Measurements from ENCODE around the gene TMEM225.

The TMEM225 gene

GRCh38 chr11:123885570-123885969 lies at the start of gene TMEM225:
Gene TMEM225, minus strand, starts transcription at chr11:123885670. Its CDS starts 245 bp downstream, at chr11:123885425.
- TF ChIP-seq CTCF (IDR thresholded peaks at IDR 0.05; ENCODE audit: control insufficient read depth, extremely low read depth, insufficient read depth), result no peak
- no peak within 1 kb of the TSS for H3K4me3 ChIP-seq (ENCODE audit: low read depth, low read length)
- no peak for DNase-seq (ENCODE audit: low read depth)

GRCh38 chr11:123924027-123924426 lies 38.6 kb upstream of the TMEM225 start:
- no peak for TF ChIP-seq CTCF (IDR thresholded peaks at IDR 0.05; ENCODE audit: control insufficient read depth, extremely low read depth, insufficient read depth)
- no peak overlapping the region for H3K4me3 ChIP-seq (ENCODE audit: low read depth, low read length)
- no peak for DNase-seq (ENCODE audit: low read depth)

- DNase-seq (ENCODE audit: low read depth), result no peak
- no peak overlapping the region for H3K4me3 ChIP-seq (ENCODE audit: low read depth, low read length)
- TF ChIP-seq CTCF (IDR thresholded peaks at IDR 0.05; ENCODE audit: control insufficient read depth, extremely low read depth, insufficient read depth), result no peak
These were observed 35.5 kb upstream of the TMEM225 start for GRCh38 chr11:123920943-123921342.

GRCh38 chr11:123905826-123906225 lies 20.4 kb upstream of the TMEM225 start:
- TF ChIP-seq CTCF (IDR thresholded peaks at IDR 0.05; ENCODE audit: control insufficient read depth, extremely low read depth, insufficient read depth), result no peak
- no peak for DNase-seq (ENCODE audit: low read depth)
- H3K4me3 ChIP-seq (ENCODE audit: low read depth, low read length), result no peak overlapping the region

- no peak for TF ChIP-seq CTCF (IDR thresholded peaks at IDR 0.05; ENCODE audit: control insufficient read depth, extremely low read depth, insufficient read depth)
- no peak for DNase-seq (ENCODE audit: low read depth)
- no peak overlapping the region for H3K4me3 ChIP-seq (ENCODE audit: low read depth, low read length)
These were observed 19.5 kb upstream of the TMEM225 start for GRCh38 chr11:123904932-123905331.

GRCh38 chr11:123903932-123904331 lies 18.5 kb upstream of the TMEM225 start:
- no peak overlapping the region for H3K4me3 ChIP-seq (ENCODE audit: low read depth, low read length)
- DNase-seq (ENCODE audit: low read depth), result no peak
- no peak for TF ChIP-seq CTCF (IDR thresholded peaks at IDR 0.05; ENCODE audit: control insufficient read depth, extremely low read depth, insufficient read depth)

GRCh38 chr11:123901867-123902266 lies 16.4 kb upstream of the TMEM225 start, which contains the start of gene OR8D4:
Gene OR8D4, plus strand, starts transcription at chr11:123902167. Its CDS starts 4,265 bp downstream, at chr11:123906432.
- no peak for DNase-seq (ENCODE audit: low read depth)
- TF ChIP-seq CTCF (IDR thresholded peaks at IDR 0.05; ENCODE audit: control insufficient read depth, extremely low read depth, insufficient read depth), result no peak
- H3K4me3 ChIP-seq (ENCODE audit: low read depth, low read length), result no peak within 1 kb of the TSS
